Limb (tissue), 2 donors: ENCODE measurements around the gene SAP25.

Source experiments
- DNase-seq, 2 donors: peaks; one replicate each; pipeline ENCODE4 v3.0.0-alpha.2; 2016; ENCODE audit errors: extremely low spot score in 2 of 2

The SAP25 gene

GRCh38 chr7:100595188-100595587 lies 21.5 kb upstream of the SAP25 start:
- no peak for DNase-seq

GRCh38 chr7:100591596-100591995 lies 17.9 kb upstream of the SAP25 start:
- DNase-seq: no peak

- no peak for DNase-seq
These were observed 16.5 kb upstream of the SAP25 start for GRCh38 chr7:100590077-100590737.

- no peak for DNase-seq
These were observed 15.7 kb upstream of the SAP25 start for GRCh38 chr7:100589341-100589947.

GRCh38 chr7:100588438-100588837 lies 14.7 kb upstream of the SAP25 start:
- no peak for DNase-seq

GRCh38 chr7:100586266-100587025 lies 12.7 kb upstream of the SAP25 start, which contains the start of gene FBXO24:
Gene FBXO24 (plus strand): TSS chr7:100586328. CDS start chr7:100586626, 298 bp downstream.
- DNase-seq: peak; percentile 99 to 100

GRCh38 chr7:100585511-100586265 lies 12.0 kb upstream of the SAP25 start, which contains the start of gene LRCH4:
Gene LRCH4 (minus strand): TSS chr7:100586129. CDS start chr7:100586100, 29 bp downstream.
- DNase-seq: no peak

- DNase-seq: peak in 1 of 2 donors; percentile 53
These were observed 11.2 kb upstream of the SAP25 start for GRCh38 chr7:100584683-100585510.

- DNase-seq: no peak
These were observed 10.5 kb upstream of the SAP25 start for GRCh38 chr7:100584054-100584682.

GRCh38 chr7:100583132-100584053 lies 9.7 kb upstream of the SAP25 start:
- no peak for DNase-seq

GRCh38 chr7:100582650-100583049 lies 8.9 kb upstream of the SAP25 start:
- DNase-seq: no peak

- no peak for DNase-seq
These were observed 8.4 kb upstream of the SAP25 start for GRCh38 chr7:100582041-100582579.

- no peak for DNase-seq
These were observed 7.0 kb upstream of the SAP25 start for GRCh38 chr7:100580466-100581283.

- no peak for DNase-seq
These were observed 4.8 kb upstream of the SAP25 start for GRCh38 chr7:100578246-100579183.

- no peak for DNase-seq
These were observed 3.8 kb upstream of the SAP25 start for GRCh38 chr7:100577507-100577906.

- DNase-seq: no peak
These were observed 3.4 kb upstream of the SAP25 start for GRCh38 chr7:100577103-100577502.
